Measurements from ENCODE around the gene CLPX.

The CLPX gene

GRCh38 chr15:65175511-65175910 lies 9.6 kb downstream of the CLPX start:
- Histone ChIP-seq H3K18ac (ENCODE audit: low read length) (no peak overlapping the region), H4K91ac (ENCODE audit: low read depth, low read length, poor library complexity) (no peak overlapping the region), H3K4me1 (ENCODE audit: control insufficient read depth in 2 of 2, insufficient read depth in 1 of 2, low read depth in 1 of 2, low read length in 2 of 2) (no peaks in the 10 kb centered on the region), H3K4me2 (ENCODE audit: insufficient read depth, low read length, poor library complexity, severe bottlenecking) (no peak overlapping the region), H3K27ac (replicated peaks; ENCODE audit: low read length) (no peak overlapping the region), H3K79me1 (ENCODE audit: low read depth, low read length) (no peaks in the 10 kb centered on the region), H3K4ac (ENCODE audit: low read length) (no peak overlapping the region), H3K23ac (ENCODE audit: low read depth, low read length, poor library complexity) (no peak overlapping the region), H2BK12ac (ENCODE audit: low read length) (no peak overlapping the region), H2BK5ac (ENCODE audit: low read length) (no peak overlapping the region), H3K14ac (ENCODE audit: low read length) (no peak overlapping the region), H3K27me3 (ENCODE audit: control insufficient read depth in 3 of 3, insufficient read depth in 3 of 3, low read depth in 1 of 3, low read length in 3 of 3) (no peaks in the 10 kb centered on the region), H3K9me3 (replicated peaks in 1 of 2; ENCODE audit: control insufficient read depth in 2 of 2, insufficient read depth in 1 of 2, low read depth in 1 of 2, low read length in 2 of 2) (no peaks in the 10 kb centered on the region), H3K4me3 (ENCODE audit: low read length in 2 of 2) (no peak overlapping the region), H3K9ac (ENCODE audit: low read depth, low read length, poor library complexity) (no peak overlapping the region), H4K8ac (ENCODE audit: low read depth, low read length) (no peak overlapping the region), H2BK15ac (ENCODE audit: low read length) (no peak overlapping the region), H3K36me3 (replicated peaks in 1 of 2; ENCODE audit: control insufficient read depth in 2 of 2, insufficient read depth in 2 of 2, low read length in 2 of 2) (peaks cover 8 to 94% of the 10 kb centered on the region in 2 donors), H2BK120ac (ENCODE audit: low read depth, low read length) (no peak overlapping the region), H2AFZ (ENCODE audit: low read length) (no peak overlapping the region), H2AK5ac (ENCODE audit: low read depth, low read length) (no peak overlapping the region)
- no peak for DNase-seq (ENCODE audit: low spot score)
- no CpG with 5 or more reads among the region's 5 CpGs for WGBS, 2 donors (ENCODE audit: extremely low coverage in 2 of 2, insufficient read length in 2 of 2, insufficient replicate concordance in 1 of 2)

DNA sequence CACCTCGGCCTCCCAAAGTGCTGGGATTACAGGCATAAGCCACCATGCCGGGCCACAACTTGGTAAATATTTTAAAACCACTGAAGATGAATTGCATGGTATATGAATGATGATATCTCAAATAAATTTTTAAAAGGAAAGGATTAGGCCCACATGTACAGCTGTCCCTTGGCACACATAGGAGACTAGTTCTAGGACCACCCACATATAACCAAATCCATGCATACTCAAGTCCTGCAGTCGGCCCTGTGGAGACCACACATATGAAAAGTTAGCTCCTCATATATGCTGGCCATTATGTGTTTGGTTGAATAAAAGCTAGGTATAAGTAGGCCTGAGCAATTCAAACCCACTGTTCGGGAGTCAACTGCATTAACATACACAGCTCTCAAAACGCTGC lies 10.6 kb downstream of the CLPX start:
- no peak overlapping the region for H3K14ac ChIP-seq (ENCODE audit: low read length)
- no CpG with 5 or more reads among the region's 5 CpGs for WGBS, 2 donors (ENCODE audit: extremely low coverage in 2 of 2, insufficient read length in 2 of 2, insufficient replicate concordance in 1 of 2)
- peaks cover 8 to 93% of the 10 kb centered on the region in 2 donors for H3K36me3 ChIP-seq (replicated peaks in 1 of 2; ENCODE audit: control insufficient read depth in 2 of 2, insufficient read depth in 2 of 2, low read length in 2 of 2)
- no peaks in the 10 kb centered on the region for H3K9me3 ChIP-seq (replicated peaks in 1 of 2; ENCODE audit: control insufficient read depth in 2 of 2, insufficient read depth in 1 of 2, low read depth in 1 of 2, low read length in 2 of 2)
- no peak overlapping the region for H2BK5ac ChIP-seq (ENCODE audit: low read length)
- no peak overlapping the region for H2BK120ac ChIP-seq (ENCODE audit: low read depth, low read length)
- H3K27me3 ChIP-seq (ENCODE audit: control insufficient read depth in 3 of 3, insufficient read depth in 3 of 3, low read depth in 1 of 3, low read length in 3 of 3), result no peaks in the 10 kb centered on the region
- H2AK5ac ChIP-seq (ENCODE audit: low read depth, low read length), result no peak overlapping the region
- H3K4me1 ChIP-seq (ENCODE audit: control insufficient read depth in 2 of 2, insufficient read depth in 1 of 2, low read depth in 1 of 2, low read length in 2 of 2), result no peaks in the 10 kb centered on the region
- no peak overlapping the region for H3K4me3 ChIP-seq (ENCODE audit: low read length in 2 of 2)
- no peak overlapping the region for H4K91ac ChIP-seq (ENCODE audit: low read depth, low read length, poor library complexity)
- H2BK12ac ChIP-seq (ENCODE audit: low read length), result no peak overlapping the region
- H3K79me1 ChIP-seq (ENCODE audit: low read depth, low read length), result no peaks in the 10 kb centered on the region
- H3K4ac ChIP-seq (ENCODE audit: low read length), result no peak overlapping the region
- no peak overlapping the region for H4K8ac ChIP-seq (ENCODE audit: low read depth, low read length)
- H3K9ac ChIP-seq (ENCODE audit: low read depth, low read length, poor library complexity), result no peak overlapping the region
- no peak overlapping the region for H2AFZ ChIP-seq (ENCODE audit: low read length)
- DNase-seq (ENCODE audit: low spot score), result no peak
- no peak overlapping the region for H3K18ac ChIP-seq (ENCODE audit: low read length)
- H2BK15ac ChIP-seq (ENCODE audit: low read length), result no peak overlapping the region
- no peak overlapping the region for H3K27ac ChIP-seq (replicated peaks; ENCODE audit: low read length)
- no peak overlapping the region for H3K23ac ChIP-seq (ENCODE audit: low read depth, low read length, poor library complexity)
- H3K4me2 ChIP-seq (ENCODE audit: insufficient read depth, low read length, poor library complexity, severe bottlenecking), result no peak overlapping the region

DNA sequence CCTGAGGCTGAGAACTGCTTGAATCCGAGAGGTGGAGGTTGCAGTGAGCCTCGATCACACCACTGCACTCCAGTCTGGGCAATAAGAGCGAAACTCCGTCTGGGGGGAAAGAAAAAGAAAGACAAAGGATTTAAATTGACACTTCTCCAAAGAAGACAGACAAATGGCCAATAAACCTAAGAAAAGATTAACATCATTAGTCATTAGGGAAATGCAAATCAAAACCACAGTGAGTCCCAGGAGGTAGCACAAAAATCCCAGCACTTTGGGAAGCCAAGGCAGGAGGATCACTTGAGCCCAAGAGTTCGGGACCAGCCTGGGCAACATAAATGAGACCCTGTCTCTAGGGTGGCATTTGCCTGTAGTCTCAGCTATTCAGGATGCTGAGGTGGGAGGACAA lies 12.6 kb downstream of the CLPX start:
- no peak overlapping the region for H2BK5ac ChIP-seq (ENCODE audit: low read length)

DNA sequence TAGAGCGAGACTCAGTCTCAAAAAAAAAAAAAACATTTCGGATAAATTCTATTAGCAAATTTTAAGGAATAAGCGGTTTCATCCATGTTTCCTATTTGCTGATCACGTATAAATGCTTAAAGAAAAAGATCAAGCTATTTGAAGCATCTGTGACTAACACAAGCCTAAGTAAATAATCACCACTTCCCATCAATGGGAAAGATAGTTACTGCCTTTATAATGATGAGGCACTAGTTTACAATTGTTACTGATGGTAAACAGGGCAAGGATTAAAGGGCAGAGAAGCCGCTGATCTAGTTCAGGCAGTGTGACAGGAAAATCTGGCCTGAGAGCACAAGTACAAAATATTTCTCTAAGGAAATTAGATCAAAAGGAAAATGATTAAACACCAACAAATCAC lies 13.7 kb downstream of the CLPX start:
- no peak overlapping the region for H2BK12ac ChIP-seq (ENCODE audit: low read length)
- no CpG with 5 or more reads among the region's 5 CpGs for WGBS, 2 donors (ENCODE audit: extremely low coverage in 2 of 2, insufficient read length in 2 of 2, insufficient replicate concordance in 1 of 2)

More for the DNA sequence above, 12.6 kb downstream of the CLPX start:
- Histone ChIP-seq H2BK12ac (ENCODE audit: low read length) (no peak overlapping the region), H3K14ac (ENCODE audit: low read length) (no peak overlapping the region), H3K4ac (ENCODE audit: low read length) (no peak overlapping the region), H2BK15ac (ENCODE audit: low read length) (no peak overlapping the region), H3K9me3 (replicated peaks in 1 of 2; ENCODE audit: control insufficient read depth in 2 of 2, insufficient read depth in 1 of 2, low read depth in 1 of 2, low read length in 2 of 2) (no peaks in the 10 kb centered on the region), H4K8ac (ENCODE audit: low read depth, low read length) (no peak overlapping the region), H3K23ac (ENCODE audit: low read depth, low read length, poor library complexity) (no peak overlapping the region), H2BK120ac (ENCODE audit: low read depth, low read length) (no peak overlapping the region), H3K4me3 (ENCODE audit: low read length in 2 of 2) (no peak overlapping the region), H3K18ac (ENCODE audit: low read length) (no peak overlapping the region), H3K36me3 (replicated peaks in 1 of 2; ENCODE audit: control insufficient read depth in 2 of 2, insufficient read depth in 2 of 2, low read length in 2 of 2) (peaks cover 2 to 82% of the 10 kb centered on the region in 2 donors), H2AK5ac (ENCODE audit: low read depth, low read length) (no peak overlapping the region), H4K91ac (ENCODE audit: low read depth, low read length, poor library complexity) (no peak overlapping the region), H3K27ac (replicated peaks; ENCODE audit: low read length) (no peak overlapping the region), H3K9ac (ENCODE audit: low read depth, low read length, poor library complexity) (no peak overlapping the region), H3K4me2 (ENCODE audit: insufficient read depth, low read length, poor library complexity, severe bottlenecking) (no peak overlapping the region), H3K4me1 (ENCODE audit: control insufficient read depth in 2 of 2, insufficient read depth in 1 of 2, low read depth in 1 of 2, low read length in 2 of 2) (no peaks in the 10 kb centered on the region), H3K79me1 (ENCODE audit: low read depth, low read length) (no peaks in the 10 kb centered on the region), H3K27me3 (ENCODE audit: control insufficient read depth in 3 of 3, insufficient read depth in 3 of 3, low read depth in 1 of 3, low read length in 3 of 3) (no peaks in the 10 kb centered on the region), H2AFZ (ENCODE audit: low read length) (no peak overlapping the region)
- no peak for DNase-seq (ENCODE audit: low spot score)
- no CpG with 5 or more reads among the region's 5 CpGs for WGBS, 2 donors (ENCODE audit: extremely low coverage in 2 of 2, insufficient read length in 2 of 2, insufficient replicate concordance in 1 of 2)

More for the DNA sequence above, 13.7 kb downstream of the CLPX start:
- Histone ChIP-seq H2BK15ac (ENCODE audit: low read length) (no peak overlapping the region), H3K9ac (ENCODE audit: low read depth, low read length, poor library complexity) (no peak overlapping the region), H2BK5ac (ENCODE audit: low read length) (no peak overlapping the region), H3K36me3 (replicated peaks in 1 of 2; ENCODE audit: control insufficient read depth in 2 of 2, insufficient read depth in 2 of 2, low read length in 2 of 2) (peaks cover 2 to 78% of the 10 kb centered on the region in 2 donors), H3K27me3 (ENCODE audit: control insufficient read depth in 3 of 3, insufficient read depth in 3 of 3, low read depth in 1 of 3, low read length in 3 of 3) (no peaks in the 10 kb centered on the region), H3K4me2 (ENCODE audit: insufficient read depth, low read length, poor library complexity, severe bottlenecking) (no peak overlapping the region), H2BK120ac (ENCODE audit: low read depth, low read length) (no peak overlapping the region), H3K27ac (replicated peaks; ENCODE audit: low read length) (no peak overlapping the region), H3K4ac (ENCODE audit: low read length) (no peak overlapping the region), H3K4me3 (ENCODE audit: low read length in 2 of 2) (no peak overlapping the region), H2AK5ac (ENCODE audit: low read depth, low read length) (no peak overlapping the region), H4K91ac (ENCODE audit: low read depth, low read length, poor library complexity) (no peak overlapping the region), H3K9me3 (replicated peaks in 1 of 2; ENCODE audit: control insufficient read depth in 2 of 2, insufficient read depth in 1 of 2, low read depth in 1 of 2, low read length in 2 of 2) (no peaks in the 10 kb centered on the region), H3K14ac (ENCODE audit: low read length) (no peak overlapping the region), H2AFZ (ENCODE audit: low read length) (no peak overlapping the region), H3K4me1 (ENCODE audit: control insufficient read depth in 2 of 2, insufficient read depth in 1 of 2, low read depth in 1 of 2, low read length in 2 of 2) (no peaks in the 10 kb centered on the region), H3K18ac (ENCODE audit: low read length) (no peak overlapping the region), H4K8ac (ENCODE audit: low read depth, low read length) (no peak overlapping the region), H3K23ac (ENCODE audit: low read depth, low read length, poor library complexity) (no peak overlapping the region), H3K79me1 (ENCODE audit: low read depth, low read length) (no peaks in the 10 kb centered on the region)
- DNase-seq (ENCODE audit: low spot score), result no peak
